ENCODE measurements around the gene VMAC. TPM values are rescaled to one million over a fixed set of nuclear protein-coding genes. Genes with fewer than 3 reads are reported as not detected.

VMAC gene
- total RNA-seq, 1 donor from 2014 or later, result 8.1 TPM

DNA sequence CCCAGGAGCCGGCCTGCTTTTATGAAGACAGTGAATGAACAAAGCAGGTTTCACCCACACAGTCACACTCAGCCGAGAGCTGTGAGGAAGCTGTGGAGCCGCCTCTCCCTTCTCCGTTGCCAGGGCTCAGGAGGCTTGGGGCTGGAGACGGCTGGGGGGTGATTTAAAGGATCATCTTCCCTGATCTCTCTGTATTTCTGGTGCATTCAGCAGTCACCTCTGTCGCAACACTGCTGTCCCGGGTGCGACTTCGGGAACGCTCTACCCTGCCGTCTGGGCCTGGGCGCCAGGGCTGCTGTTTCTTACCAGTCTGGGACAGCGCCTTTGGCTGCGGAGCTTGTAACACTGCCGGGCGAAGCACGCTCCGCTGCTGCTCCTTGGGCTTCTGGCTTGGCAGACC lies 27.5 kb downstream of the VMAC start:
- Histone ChIP-seq H3K9me3 (no peaks in the 10 kb centered on the region), H3K4me3 (no peak overlapping the region), H3K36me3 (peaks cover 95% of the 10 kb centered on the region), H3K27me3 (ENCODE audit: low read depth) (no peaks in the 10 kb centered on the region), H3K4me1 (peaks cover 28% of the 10 kb centered on the region), H3K27ac (no peak overlapping the region)
- intact Hi-C loops (cut with DNase I), result no loop called here
- TF ChIP-seq, protein P1, sequence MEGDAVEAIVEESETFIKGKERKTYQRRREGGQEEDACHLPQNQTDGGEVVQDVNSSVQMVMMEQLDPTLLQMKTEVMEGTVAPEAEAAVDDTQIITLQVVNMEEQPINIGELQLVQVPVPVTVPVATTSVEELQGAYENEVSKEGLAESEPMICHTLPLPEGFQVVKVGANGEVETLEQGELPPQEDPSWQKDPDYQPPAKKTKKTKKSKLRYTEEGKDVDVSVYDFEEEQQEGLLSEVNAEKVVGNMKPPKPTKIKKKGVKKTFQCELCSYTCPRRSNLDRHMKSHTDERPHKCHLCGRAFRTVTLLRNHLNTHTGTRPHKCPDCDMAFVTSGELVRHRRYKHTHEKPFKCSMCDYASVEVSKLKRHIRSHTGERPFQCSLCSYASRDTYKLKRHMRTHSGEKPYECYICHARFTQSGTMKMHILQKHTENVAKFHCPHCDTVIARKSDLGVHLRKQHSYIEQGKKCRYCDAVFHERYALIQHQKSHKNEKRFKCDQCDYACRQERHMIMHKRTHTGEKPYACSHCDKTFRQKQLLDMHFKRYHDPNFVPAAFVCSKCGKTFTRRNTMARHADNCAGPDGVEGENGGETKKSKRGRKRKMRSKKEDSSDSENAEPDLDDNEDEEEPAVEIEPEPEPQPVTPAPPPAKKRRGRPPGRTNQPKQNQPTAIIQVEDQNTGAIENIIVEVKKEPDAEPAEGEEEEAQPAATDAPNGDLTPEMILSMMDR (IDR thresholded peaks at IDR 0.05), result no peak
- DNase-seq, result no peak
- ATAC-seq, result peak in 1 of 2 donors; percentile 29

DNA sequence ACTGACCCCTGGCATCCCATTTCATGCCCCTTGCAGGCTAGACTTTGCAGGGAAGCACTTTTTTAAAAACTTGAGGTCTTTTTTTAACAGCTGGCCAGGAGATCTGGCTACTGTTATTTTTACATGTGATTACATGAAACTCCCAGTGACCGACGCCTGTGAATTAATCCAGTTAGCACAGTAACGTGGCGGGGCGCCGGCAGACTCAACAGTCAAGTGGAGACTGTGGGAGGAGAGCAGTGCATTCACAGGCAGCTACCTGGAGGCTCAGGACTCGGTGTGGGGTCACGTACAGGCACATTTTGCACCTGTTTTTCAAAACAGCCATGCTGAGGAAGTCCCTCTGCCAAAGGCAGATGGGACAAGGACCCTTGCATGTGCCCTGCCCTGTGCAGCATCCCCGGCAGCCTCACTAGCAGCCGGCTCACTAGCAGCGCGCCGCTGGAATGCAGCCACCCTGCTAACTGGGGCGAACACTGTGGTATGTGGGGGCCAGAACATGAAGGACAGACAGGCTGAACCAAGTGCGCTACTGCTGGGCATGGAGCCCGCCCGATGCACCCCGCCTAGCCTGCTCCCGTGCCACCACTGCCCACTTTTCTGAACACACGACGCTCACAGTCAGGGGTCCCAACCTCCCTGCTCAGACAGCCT lies 28.1 kb downstream of the VMAC start:
- Histone ChIP-seq H3K4me3 (no peak overlapping the region), H3K9me3 (no peaks in the 10 kb centered on the region), H3K27ac (no peak overlapping the region), H3K4me1 (peaks cover 25% of the 10 kb centered on the region), H3K36me3 (peaks cover 95% of the 10 kb centered on the region), H3K27me3 (ENCODE audit: low read depth) (no peaks in the 10 kb centered on the region)
- no peak for DNase-seq
- no peak for ATAC-seq
- intact Hi-C loops (cut with DNase I), result no loop called here
- TF ChIP-seq, protein P1 (IDR thresholded peaks at IDR 0.05), result no peak

DNA sequence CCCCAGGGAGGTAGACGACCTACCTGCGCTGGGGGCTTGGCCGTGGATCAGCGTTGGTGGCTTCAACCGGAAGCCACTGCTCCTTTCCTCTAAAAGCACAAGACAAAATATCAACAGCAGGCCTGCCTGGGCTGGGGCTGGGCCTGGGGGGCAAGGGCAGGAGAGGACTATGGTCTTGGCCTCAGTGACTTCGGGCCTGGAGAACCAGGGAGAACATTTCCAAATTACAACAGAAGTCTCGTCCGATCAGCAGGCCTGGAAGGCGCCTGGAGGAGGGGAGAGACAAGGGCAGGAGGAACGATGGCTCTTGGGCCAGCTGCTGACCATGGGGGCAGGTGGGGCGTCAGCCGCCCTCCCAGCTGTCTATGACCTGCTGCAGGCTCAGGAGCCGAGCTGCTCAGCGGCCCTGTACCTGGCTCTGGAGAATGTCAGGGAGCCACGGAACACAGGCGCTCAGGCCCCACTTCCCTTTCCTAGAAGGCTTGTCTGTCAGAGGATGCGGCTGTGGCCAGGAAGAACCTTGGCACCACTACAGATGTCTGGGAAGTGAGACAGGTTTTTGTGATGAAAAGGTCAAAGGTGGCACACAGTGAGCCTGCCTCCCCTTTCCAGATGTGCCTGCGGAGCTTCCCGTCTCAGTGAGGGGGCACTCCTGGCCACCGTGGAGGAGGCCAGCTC lies 28.9 kb downstream of the VMAC start:
- intact Hi-C loops (cut with DNase I), result no loop called here
- Histone ChIP-seq H3K36me3 (peaks cover 95% of the 10 kb centered on the region), H3K4me1 (peaks cover 25% of the 10 kb centered on the region), H3K27ac (no peak overlapping the region), H3K27me3 (ENCODE audit: low read depth) (no peaks in the 10 kb centered on the region), H3K4me3 (no peak overlapping the region), H3K9me3 (no peaks in the 10 kb centered on the region)
- ATAC-seq (no peak), DNase-seq (no peak)
- TF ChIP-seq, protein P1 (IDR thresholded peaks at IDR 0.05), result no peak

DNA sequence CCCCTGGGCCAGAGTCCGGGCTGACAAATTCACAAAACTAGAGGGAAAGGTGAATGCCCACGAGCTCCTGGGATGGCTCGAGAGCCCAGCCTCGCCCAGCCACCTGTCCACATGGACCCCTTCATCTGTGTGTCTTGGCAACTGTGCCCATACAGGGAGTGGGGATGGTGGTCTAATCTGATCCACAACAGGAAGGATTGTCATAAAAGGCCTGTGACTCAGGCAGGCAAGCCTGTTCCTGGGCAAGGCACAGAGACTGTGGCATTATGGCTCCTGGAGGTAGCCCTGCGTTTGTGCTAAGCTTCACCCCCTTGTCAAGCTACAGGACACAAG lies 29.4 kb downstream of the VMAC start:
- ATAC-seq (no peak), DNase-seq (no peak)
- H3K4me3 ChIP-seq, result no peak overlapping the region
- H3K9me3 ChIP-seq, result no peaks in the 10 kb centered on the region
- intact Hi-C loops (cut with DNase I), result no loop called here
- H3K27ac ChIP-seq, result peak overlapping the region; percentile 15
- TF ChIP-seq, protein P1 (IDR thresholded peaks at IDR 0.05), result no peak
- H3K4me1 ChIP-seq, result peaks cover 25% of the 10 kb centered on the region
- no peaks in the 10 kb centered on the region for H3K27me3 ChIP-seq (ENCODE audit: low read depth)
- peaks cover 95% of the 10 kb centered on the region for H3K36me3 ChIP-seq

DNA sequence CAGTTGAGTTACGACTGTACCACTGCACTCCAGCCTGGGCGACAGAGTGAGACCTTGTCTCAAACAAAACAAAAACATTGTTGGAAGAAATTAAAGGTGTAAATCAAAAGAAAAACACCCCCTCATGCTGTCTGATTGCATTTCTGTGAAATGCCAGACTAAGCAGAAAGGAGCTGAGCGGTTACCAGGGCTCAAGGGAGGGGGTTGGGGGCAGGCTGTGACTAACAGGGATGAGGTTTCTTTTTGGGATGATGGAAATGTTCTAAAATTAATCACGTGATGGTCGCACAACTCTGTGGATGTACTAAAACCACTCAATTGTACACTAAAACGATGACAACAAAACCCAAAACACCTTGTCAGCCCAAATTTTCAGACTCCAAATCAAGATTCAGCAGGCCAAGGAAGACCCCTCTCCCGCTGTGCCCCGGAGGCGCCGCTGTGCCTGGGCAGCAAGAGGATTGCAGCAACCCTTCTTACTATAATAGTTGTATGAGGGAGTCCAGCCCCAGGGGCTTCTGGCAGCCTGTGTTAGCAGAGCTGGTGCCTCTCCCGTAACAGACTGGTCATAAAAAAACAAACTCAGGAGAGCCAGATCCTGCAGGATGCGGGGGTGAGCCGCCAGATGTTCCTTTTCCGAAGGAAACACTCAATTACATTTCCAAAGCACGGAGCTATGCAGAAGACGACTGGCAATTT lies 30.3 kb downstream of the VMAC start:
- TF ChIP-seq, protein P1 (IDR thresholded peaks at IDR 0.05), result no peak
- Histone ChIP-seq H3K4me1 (peaks cover 25% of the 10 kb centered on the region), H3K9me3 (no peaks in the 10 kb centered on the region), H3K4me3 (no peak overlapping the region), H3K36me3 (peaks cover 95% of the 10 kb centered on the region), H3K27me3 (ENCODE audit: low read depth) (no peaks in the 10 kb centered on the region), H3K27ac (peak overlapping the region; percentile 36)
- intact Hi-C loops (cut with DNase I), result no loop called here
- peak; percentile 27 to 41 for ATAC-seq
- no peak for DNase-seq
